GM12878 (cell line): Measurements from ENCODE around the gene GALNT15.

Source experiments
- BCL11A ChIP-seq: IDR thresholded peaks from 2 replicates; pipeline ENCODE4 v1.6.1; 2011; ENCODE audit warnings: low read depth, low read length
- BRCA1 ChIP-seq: IDR thresholded peaks from 2 replicates; pipeline ENCODE4 v1.6.1; 2011; ENCODE audit warnings: low read depth, low read length, improper control_type of control experiment
- CTCF ChIP-seq, 3 experiments: IDR thresholded peaks in 2 of 3; conservative IDR thresholded peaks in 1 of 3; 2 replicates each; pipeline ENCODE4 v1.5.1; 2011; ENCODE audit warnings: low read depth in 3 of 3, low read length in 3 of 3, mild to moderate bottlenecking in 3 of 3, control low read depth in 2 of 3, moderate library complexity in 2 of 3, inconsistent platforms in 1 of 3, mixed read lengths in 1 of 3; ENCODE audit not compliant: control insufficient read depth in 2 of 3, insufficient read depth in 1 of 3; ENCODE audit errors: extremely low read depth in 1 of 3
- EZH2 ChIP-seq: IDR thresholded peaks from 2 replicates; pipeline ENCODE4 v1.6.1; 2012; ENCODE audit warnings: low read depth, mild to moderate bottlenecking, control low read depth, inconsistent platforms, low read length, borderline replicate concordance; ENCODE audit not compliant: control insufficient read depth
- POLR2A ChIP-seq: IDR thresholded peaks from 2 replicates; pipeline ENCODE4 v1.6.1; 2011; ENCODE audit warnings: low read depth, mild to moderate bottlenecking, low read length
- RFX5 ChIP-seq: IDR thresholded peaks from 2 replicates; pipeline ENCODE4 v1.6.1; 2011; ENCODE audit warnings: low read depth, low read length, improper control_type of control experiment

- TF ChIP-seq POLR2A: no peak
- no peak for TF ChIP-seq EZH2
- TF ChIP-seq BCL11A: no peak
- no peak for TF ChIP-seq RFX5
- TF ChIP-seq CTCF (IDR thresholded peaks at IDR 0.05 in 2 of 3, conservative IDR thresholded peaks at IDR 0.05 in 1 of 3; ENCODE audit: control insufficient read depth in 2 of 3, extremely low read depth in 1 of 3, insufficient read depth in 1 of 3, low read depth in 3 of 3, low read length in 3 of 3): no peak
- TF ChIP-seq BRCA1: no peak
These were observed 2.9 kb downstream of the GALNT15 start for GRCh38 chr3:16177382-16177781.
